Loucy (cell line): ENCODE data around the gene RSPRY1.

Experiments used
- H2AFZ ChIP-seq: fragments of 200-600 bp; sonication (generic); 2 replicates; pipeline ENCODE4 v1.6.0; 2016; ENCODE audit warnings: antibody characterized with exemption, mild to moderate bottlenecking, low read length, moderate library complexity
- H3F3A ChIP-seq: fragments of 200-600 bp; 2 replicates; pipeline ENCODE4 v1.6.0; 2016; ENCODE audit warnings: antibody characterized with exemption, low read depth, mild to moderate bottlenecking
- H3K27me3 ChIP-seq: fragments of 200-600 bp; sonication (generic); 2 replicates; pipeline ENCODE4 v1.6.1; 2014; ENCODE audit warnings: low read length, mild to moderate bottlenecking; ENCODE audit not compliant: insufficient read depth, poor library complexity, severe bottlenecking
- H3K36me3 ChIP-seq: fragments of 200-600 bp; sonication (generic); 2 replicates; pipeline ENCODE4 v1.6.1; 2016; ENCODE audit warnings: low read length; ENCODE audit not compliant: insufficient read depth
- H3K4me1 ChIP-seq: fragments of 200-600 bp; sonication (generic); 2 replicates; pipeline ENCODE4 v1.5.1; 2014; ENCODE audit warnings: low read length, mild to moderate bottlenecking; ENCODE audit not compliant: insufficient read depth, poor library complexity, severe bottlenecking
- H3K4me2 ChIP-seq: fragments of 200-600 bp; sonication (generic); 2 replicates; pipeline ENCODE4 v1.6.0; 2014; ENCODE audit warnings: antibody characterized with exemption, low read length, low read depth, mild to moderate bottlenecking; ENCODE audit not compliant: poor library complexity, severe bottlenecking
- H3K4me3 ChIP-seq: fragments of 200-600 bp; sonication (generic); 2 replicates; pipeline ENCODE4 v1.5.1; 2014; ENCODE audit warnings: low read length, mild to moderate bottlenecking, mixed read lengths; ENCODE audit not compliant: poor library complexity, severe bottlenecking
- H3K79me2 ChIP-seq: fragments of 200-600 bp; sonication (generic); 2 replicates; pipeline ENCODE4 v1.6.1; 2014; ENCODE audit warnings: low read length; ENCODE audit not compliant: insufficient read depth
- H3K9ac ChIP-seq: fragments of 200-600 bp; sonication (generic); 2 replicates; pipeline ENCODE4 v1.6.0; 2014; ENCODE audit warnings: mild to moderate bottlenecking, low read depth, low read length, moderate library complexity; ENCODE audit not compliant: poor library complexity, severe bottlenecking
- H3K9me2 ChIP-seq: fragments of 200-600 bp; sonication (generic); replicated peaks from 2 replicates; pipeline ENCODE4 v1.6.1; 2016; ENCODE audit warnings: low read depth, low read length, mixed read lengths
- H3K9me3 ChIP-seq: fragments of 200-600 bp; sonication (generic); 2 replicates; pipeline ENCODE4 v1.6.1; 2014; ENCODE audit warnings: mild to moderate bottlenecking, antibody characterized with exemption, low read length, low read depth; ENCODE audit not compliant: insufficient read depth
- H4K20me1 ChIP-seq: fragments of 200-600 bp; sonication (generic); 2 replicates; pipeline ENCODE4 v1.6.0; 2014; ENCODE audit warnings: antibody characterized with exemption, low read length, mild to moderate bottlenecking; ENCODE audit not compliant: insufficient read depth, poor library complexity, severe bottlenecking
- EZH2phosphoT487 ChIP-seq: fragments of 200-600 bp; IDR thresholded peaks from 2 replicates; pipeline ENCODE4 v1.6.1; 2018; ENCODE audit warnings: antibody characterized with exemption, mild to moderate bottlenecking, moderate library complexity, borderline replicate concordance
- TF ChIP-seq, protein P1 (sequence below): fragments of 200-600 bp; sonication (generic); conservative IDR thresholded peaks from 2 replicates; pipeline ENCODE4 v1.5.1; 2014; ENCODE audit warnings: mild to moderate bottlenecking, antibody characterized with exemption, low read length

Gene RSPRY1

DNA sequence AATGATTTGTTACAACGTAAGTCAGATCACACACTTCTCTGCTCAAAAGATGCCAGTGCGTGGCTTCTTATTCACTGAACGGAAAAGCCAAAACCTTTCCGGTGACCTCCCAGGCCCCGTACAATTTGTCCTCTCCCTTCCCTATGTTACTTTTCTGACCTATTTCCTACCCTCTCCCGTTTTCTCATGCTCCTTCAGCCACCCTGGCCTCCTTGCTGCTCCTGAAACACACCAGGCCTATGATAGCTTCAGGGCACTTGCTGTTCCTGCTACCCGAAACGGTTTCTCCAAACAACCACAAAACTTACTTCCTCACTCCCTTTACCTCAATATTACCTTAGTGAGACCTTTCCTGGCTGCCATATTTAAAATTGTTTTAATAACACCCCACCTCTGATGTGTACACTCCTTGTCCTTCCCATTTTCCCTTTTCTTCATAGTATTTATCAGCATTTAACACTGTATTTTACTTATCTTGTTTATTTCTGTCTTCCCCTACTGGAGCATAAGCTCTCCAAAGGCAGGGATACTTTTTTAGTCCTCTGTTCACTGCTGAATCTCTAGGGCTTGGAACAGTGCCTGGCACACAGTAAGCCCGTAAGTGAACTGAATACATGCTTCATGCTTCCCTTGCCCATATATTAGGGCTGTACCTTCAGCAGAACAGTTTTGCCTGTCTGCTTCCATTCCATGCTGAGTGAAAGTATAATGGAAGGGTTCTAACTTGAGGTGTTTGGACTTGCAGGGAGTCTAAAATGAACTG is 48.0 kb downstream of the RSPRY1 start:
- Histone ChIP-seq H3K79me2 (no peaks in the 10 kb centered on the region), H3K9ac (no peak overlapping the region), H3K4me3 (no peak overlapping the region), H3K4me2 (no peak overlapping the region), H3K36me3 (peaks cover 84% of the 10 kb centered on the region), H3K9me3 (no peaks in the 10 kb centered on the region), H3K4me1 (no peaks in the 10 kb centered on the region), H3K9me2 (no peaks in the 10 kb centered on the region), H2AFZ (no peak overlapping the region), H4K20me1 (no peaks in the 10 kb centered on the region), H3K27me3 (no peaks in the 10 kb centered on the region), H3F3A (no peaks in the 10 kb centered on the region)
- no peak for TF ChIP-seq EZH2phosphoT487
- TF ChIP-seq, protein P1, sequence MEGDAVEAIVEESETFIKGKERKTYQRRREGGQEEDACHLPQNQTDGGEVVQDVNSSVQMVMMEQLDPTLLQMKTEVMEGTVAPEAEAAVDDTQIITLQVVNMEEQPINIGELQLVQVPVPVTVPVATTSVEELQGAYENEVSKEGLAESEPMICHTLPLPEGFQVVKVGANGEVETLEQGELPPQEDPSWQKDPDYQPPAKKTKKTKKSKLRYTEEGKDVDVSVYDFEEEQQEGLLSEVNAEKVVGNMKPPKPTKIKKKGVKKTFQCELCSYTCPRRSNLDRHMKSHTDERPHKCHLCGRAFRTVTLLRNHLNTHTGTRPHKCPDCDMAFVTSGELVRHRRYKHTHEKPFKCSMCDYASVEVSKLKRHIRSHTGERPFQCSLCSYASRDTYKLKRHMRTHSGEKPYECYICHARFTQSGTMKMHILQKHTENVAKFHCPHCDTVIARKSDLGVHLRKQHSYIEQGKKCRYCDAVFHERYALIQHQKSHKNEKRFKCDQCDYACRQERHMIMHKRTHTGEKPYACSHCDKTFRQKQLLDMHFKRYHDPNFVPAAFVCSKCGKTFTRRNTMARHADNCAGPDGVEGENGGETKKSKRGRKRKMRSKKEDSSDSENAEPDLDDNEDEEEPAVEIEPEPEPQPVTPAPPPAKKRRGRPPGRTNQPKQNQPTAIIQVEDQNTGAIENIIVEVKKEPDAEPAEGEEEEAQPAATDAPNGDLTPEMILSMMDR, result no peak

DNA sequence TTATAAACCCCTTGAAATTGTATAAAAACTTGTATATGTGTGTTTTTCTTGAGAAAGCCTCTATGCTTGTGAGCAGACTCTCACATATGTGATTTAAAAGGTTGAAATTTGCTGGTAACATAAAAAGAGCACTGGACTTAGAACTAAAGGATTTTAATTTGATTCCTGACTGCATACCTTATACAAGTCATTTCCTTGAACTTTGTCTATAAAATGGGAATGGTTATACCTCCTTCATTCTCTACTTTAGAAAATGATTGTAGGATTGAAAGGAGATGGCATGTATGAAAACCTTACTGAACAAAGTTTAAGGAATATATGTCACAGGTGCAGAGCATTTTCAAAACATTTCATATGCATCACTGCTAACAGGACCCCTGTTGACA is 48.6 kb downstream of the RSPRY1 start:
- H3K36me3 ChIP-seq, result peaks cover 87% of the 10 kb centered on the region
- no peaks in the 10 kb centered on the region for H3K9me2 ChIP-seq
- H3K4me3 ChIP-seq, result no peak overlapping the region
- no peaks in the 10 kb centered on the region for H3K27me3 ChIP-seq
- H4K20me1 ChIP-seq, result no peaks in the 10 kb centered on the region
- no peak overlapping the region for H3K9ac ChIP-seq
- H3K9me3 ChIP-seq, result no peaks in the 10 kb centered on the region
- no peak overlapping the region for H2AFZ ChIP-seq
- no peak for TF ChIP-seq EZH2phosphoT487
- TF ChIP-seq, protein P1, result no peak
- H3F3A ChIP-seq, result no peaks in the 10 kb centered on the region
- no peak overlapping the region for H3K4me2 ChIP-seq
- no peaks in the 10 kb centered on the region for H3K4me1 ChIP-seq
- no peaks in the 10 kb centered on the region for H3K79me2 ChIP-seq

DNA sequence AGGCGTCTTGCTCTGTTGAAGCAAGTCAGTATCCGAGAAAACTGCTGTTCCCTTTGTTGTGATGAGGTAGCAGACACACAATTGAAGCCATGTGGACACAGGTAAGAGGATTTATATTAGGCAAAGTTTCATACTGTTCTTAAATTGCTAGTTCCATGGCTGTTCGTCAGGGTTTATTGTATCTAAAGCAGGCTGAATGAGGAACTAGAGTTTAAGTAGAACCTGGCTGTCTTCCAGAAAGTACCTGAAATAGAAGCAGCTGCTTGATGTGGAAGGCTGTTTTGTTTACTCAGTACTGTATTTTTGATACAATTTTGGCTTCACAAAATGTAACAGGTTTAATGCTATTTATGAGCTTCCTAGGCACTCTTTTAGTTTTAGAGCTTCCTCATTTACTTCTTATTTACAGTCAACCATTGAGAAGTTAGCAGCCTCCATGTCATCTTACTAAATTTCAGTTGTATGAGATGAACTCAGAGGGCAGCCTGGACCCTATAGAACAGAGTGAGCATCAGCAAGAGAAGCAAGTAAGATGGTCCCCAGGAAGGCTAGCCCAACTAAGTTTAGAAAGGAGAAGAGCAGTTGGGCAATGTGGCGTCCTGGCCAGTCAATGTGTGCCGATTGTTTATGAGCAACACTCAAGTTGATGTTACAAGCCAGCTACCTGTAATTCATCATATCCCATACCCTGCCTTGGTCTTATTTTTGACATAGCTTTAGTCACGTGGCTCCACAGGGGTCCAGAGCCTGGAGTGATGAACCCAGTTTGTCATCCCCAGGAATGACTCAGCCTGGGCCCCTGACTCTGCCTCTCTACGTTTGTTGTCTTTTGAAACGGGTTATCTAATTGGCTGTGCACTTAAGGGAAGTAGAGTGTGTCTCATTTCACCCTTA is 49.2 kb downstream of the RSPRY1 start:
- H3K9me3 ChIP-seq, result no peaks in the 10 kb centered on the region
- no peak overlapping the region for H3K9ac ChIP-seq
- no peak overlapping the region for H3K4me2 ChIP-seq
- no peak overlapping the region for H2AFZ ChIP-seq
- H3K36me3 ChIP-seq, result peaks cover 86% of the 10 kb centered on the region
- TF ChIP-seq EZH2phosphoT487, result no peak
- TF ChIP-seq, protein P1, result no peak
- H3K79me2 ChIP-seq, result no peaks in the 10 kb centered on the region
- H3K4me3 ChIP-seq, result no peak overlapping the region
- no peaks in the 10 kb centered on the region for H3K9me2 ChIP-seq
- no peaks in the 10 kb centered on the region for H3K27me3 ChIP-seq
- no peaks in the 10 kb centered on the region for H3K4me1 ChIP-seq
- no peaks in the 10 kb centered on the region for H4K20me1 ChIP-seq
- no peaks in the 10 kb centered on the region for H3F3A ChIP-seq
